Measurements from ENCODE around the gene MSRB1. TPM values are rescaled to one million over a fixed set of nuclear protein-coding genes. Genes with fewer than 3 reads are reported as not detected.

Gene MSRB1
- total RNA-seq, 1 experiment from 2014 or later = 18.3 TPM

- Histone ChIP-seq H3K27me3 (ENCODE audit: insufficient read depth, low read length) (no peaks in the 10 kb centered on the region), H3K4me3 (replicated peaks in 1 of 2; ENCODE audit: low read depth in 1 of 2, low read length in 2 of 2) (no peak overlapping the region), H4K20me1 (ENCODE audit: insufficient read depth) (no peaks in the 10 kb centered on the region), H3K79me2 (ENCODE audit: insufficient read depth, low read length) (no peaks in the 10 kb centered on the region), H2AFZ (ENCODE audit: low read depth, low read length, poor library complexity, severe bottlenecking) (no peak overlapping the region), H3K27ac (ENCODE audit: low read depth, low read length) (no peak overlapping the region), H3K9ac (ENCODE audit: low read length) (no peak overlapping the region), H3K36me3 (ENCODE audit: control insufficient read depth in 1 of 2, insufficient read depth in 2 of 2, low read length in 2 of 2) (no peaks in the 10 kb centered on the region), H3K4me1 (ENCODE audit: control insufficient read depth in 1 of 2, insufficient read depth in 2 of 2, low read length in 2 of 2) (peaks cover 12 to 22% of the 10 kb centered on the region in 2 experiments), H3K9me3 (ENCODE audit: control insufficient read depth in 1 of 2, insufficient read depth in 1 of 2, low read depth in 1 of 2, low read length in 2 of 2) (no peaks in the 10 kb centered on the region), H3K4me2 (ENCODE audit: low read length) (no peak overlapping the region), H3K9me2 (ENCODE audit: insufficient read depth) (no peaks in the 10 kb centered on the region)
- ChIA-PET RAD21 (ENCODE audit: low non-redundant PET in 1 of 2, low total read pairs in 2 of 2, uncharacterized antibody in 2 of 2, unreplicated experiment in 2 of 2) (interaction anchor here in 1 of 2 experiments (0.5 to 0.7 kb wide), 2 partner anchors 95 to 97 kb away, joined by 3 read pairs; no protein-coding TSS in a partner anchor), CTCF (no interaction called here), POLR2A (interaction anchor here (2.4 kb wide), 1 partner anchor 18 kb away, joined by 7 read pairs; the partner anchor contains the start of gene RPS2)
- TF ChIP-seq POLR2A (IDR thresholded peaks at IDR 0.05; ENCODE audit: borderline replicate concordance, extremely low read depth, insufficient read depth, insufficient read length) = no peak
- TF ChIP-seq ZBTB33 (IDR thresholded peaks at IDR 0.05; ENCODE audit: extremely low read depth, insufficient replicate concordance, low read length) = no peak
- no peak for TF ChIP-seq POLR2AphosphoS5 (IDR thresholded peaks at IDR 0.05; ENCODE audit: low read depth, low read length)
- no peak for TF ChIP-seq YY1 (IDR thresholded peaks at IDR 0.05; ENCODE audit: extremely low read depth, insufficient replicate concordance, low read depth, low read length)
- TF ChIP-seq ZFX (IDR thresholded peaks at IDR 0.05) = no peak
- TF ChIP-seq FOSL1 (IDR thresholded peaks at IDR 0.05; ENCODE audit: low read depth) = no peak
- no TSS peak for BruUV-seq (replicated peaks)
- DNase-seq (ENCODE audit: low read depth, low spot score) (no peak), ATAC-seq (no peak)
- intact Hi-C loops (cut with micrococcal nuclease) = no loop called here
Measured at GRCh38 chr16:1946495-1947368, 3.7 kb upstream of the MSRB1 start.

Data from HCT116 (cell line).